Spinal cord (tissue), 10 donors: ENCODE data around the gene GPR132. TPM values are rescaled to one million over a fixed set of nuclear protein-coding genes. Genes with fewer than 3 reads are reported as not detected.

Source experiments
- DNase-seq, 6 donors: peaks; one replicate each; pipeline versions ENCODE4 v3.0.0 to v3.0.0-alpha.2; 2013 to 2015; ENCODE audit warnings: low spot score in 6 of 6, low read depth in 4 of 6
- H3K27ac ChIP-seq: one replicate; pipeline ENCODE4 v1.5.1; 2013; ENCODE audit warnings: low read depth, low read length, control low read depth
- H3K27me3 ChIP-seq: one replicate; pipeline ENCODE4 v1.6.1; 2013; ENCODE audit warnings: low read length; ENCODE audit not compliant: control insufficient read depth, insufficient read depth
- H3K36me3 ChIP-seq: one replicate; pipeline ENCODE4 v1.6.1; 2013; ENCODE audit warnings: low read length; ENCODE audit not compliant: control insufficient read depth, insufficient read depth
- H3K4me1 ChIP-seq: one replicate; pipeline ENCODE4 v1.6.1; 2013; ENCODE audit warnings: low read length; ENCODE audit not compliant: control insufficient read depth, insufficient read depth
- H3K4me3 ChIP-seq: one replicate; pipeline ENCODE4 v1.5.1; 2013; ENCODE audit warnings: low read depth, low read length, control low read depth
- H3K9me3 ChIP-seq: one replicate; pipeline ENCODE4 v1.6.1; 2013; ENCODE audit warnings: low read length; ENCODE audit not compliant: control insufficient read depth, insufficient read depth
- WGBS: methylation state at CpG from one replicate; pipeline ENCODE4 v1.1.5; 2013; ENCODE audit warnings: missing lambda C conversion rate; ENCODE audit not compliant: insufficient coverage; 5-methylcytosine and 5-hydroxymethylcytosine counted together
- polyA plus RNA-seq, 2 donors: library from polyadenylated mRNA; unstranded; fragments of 120-200 nt; gene quantifications; one replicate each; pipeline ENCODE4 v1.2.1, GENCODE V29; 2013; ENCODE audit not compliant: insufficient read length in 2 of 2
- total RNA-seq, 2 donors: library from RNA; depleted of rRNA in 1 of 2; stranded (reverse); fragments of 120-200 nt in 1 of 2; fragments of >200 nt in 1 of 2; gene quantifications; one replicate each; pipeline versions ENCODE4 v1.2.3 to v1.2.4, GENCODE V29; 2013 to 2014
- donor health status: healthy.

The GPR132 gene
- total and polyA plus RNA-seq, 4 donors = 0.69 to 1.4 (median 1.1) TPM

DNA sequence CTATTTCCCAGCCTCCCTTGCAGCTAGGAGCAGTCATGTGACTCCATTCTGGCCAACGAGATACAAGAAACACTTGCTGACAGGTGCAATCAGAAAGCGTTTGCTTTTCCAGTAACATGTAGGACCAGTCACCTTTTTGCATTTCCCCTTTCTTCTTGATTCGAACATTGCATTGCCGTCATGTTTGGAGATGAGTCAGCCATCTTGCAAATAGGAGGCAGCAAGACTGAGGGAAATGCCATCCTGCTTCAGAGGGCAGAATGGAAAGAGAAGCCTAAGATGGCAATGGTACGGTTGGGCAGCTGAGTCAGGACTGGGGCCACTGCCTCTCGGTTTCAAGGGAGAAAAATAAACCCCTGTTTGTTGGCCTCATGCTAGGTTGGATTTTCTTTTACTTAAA lies 34.5 kb upstream of the GPR132 start:
- H3K36me3 ChIP-seq = peaks cover 14% of the 10 kb centered on the region
- no peak overlapping the region for H3K27ac ChIP-seq
- no peak for DNase-seq
- WGBS = 90% methylated on average over 4 of the region's 6 CpGs
- no peaks in the 10 kb centered on the region for H3K27me3 ChIP-seq
- no peaks in the 10 kb centered on the region for H3K4me1 ChIP-seq
- no peaks in the 10 kb centered on the region for H3K9me3 ChIP-seq
- no peak overlapping the region for H3K4me3 ChIP-seq

GRCh38 chr14:105098316-105098715 lies 33.1 kb upstream of the GPR132 start:
- WGBS = no CpG with 5 or more reads among the region's 8 CpGs
- DNase-seq = no peak
- Histone ChIP-seq H3K27ac (no peak overlapping the region), H3K9me3 (no peaks in the 10 kb centered on the region), H3K27me3 (no peaks in the 10 kb centered on the region), H3K36me3 (peaks cover 14% of the 10 kb centered on the region), H3K4me3 (no peak overlapping the region), H3K4me1 (peaks cover 12% of the 10 kb centered on the region)

DNA sequence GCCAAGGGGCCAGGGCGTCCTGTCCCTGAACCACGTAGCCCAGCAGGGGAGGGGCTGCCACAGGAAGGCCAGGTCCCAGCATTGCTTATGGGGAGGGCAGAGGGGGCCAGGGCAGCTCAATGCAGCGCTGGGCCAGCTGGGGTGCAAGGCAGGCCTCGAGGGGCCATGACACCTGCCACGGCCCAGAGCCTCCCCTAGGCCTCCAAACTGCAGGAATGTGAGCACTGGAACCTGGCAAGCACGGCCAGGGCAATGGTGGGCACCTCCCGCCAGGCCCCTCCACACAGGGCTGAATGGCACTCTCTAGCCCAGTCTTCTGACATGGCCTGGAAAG lies 32.5 kb upstream of the GPR132 start:
- peaks cover 15% of the 10 kb centered on the region for H3K4me1 ChIP-seq
- WGBS = 84% methylated on average over 7 of the region's 7 CpGs

GRCh38 chr14:105096206-105096875 lies 31.1 kb upstream of the GPR132 start:
- Histone ChIP-seq H3K4me3 (no peak overlapping the region), H3K27ac (no peak overlapping the region), H3K27me3 (no peaks in the 10 kb centered on the region), H3K4me1 (peaks cover 29% of the 10 kb centered on the region), H3K36me3 (peaks cover 16% of the 10 kb centered on the region), H3K9me3 (no peaks in the 10 kb centered on the region)
- DNase-seq = no peak
- 79% methylated on average over 14 of the region's 15 CpGs for WGBS

More for the DNA sequence above, 32.5 kb upstream of the GPR132 start:
- Histone ChIP-seq H3K4me3 (no peak overlapping the region), H3K36me3 (peaks cover 14% of the 10 kb centered on the region), H3K27me3 (no peaks in the 10 kb centered on the region), H3K27ac (no peak overlapping the region), H3K9me3 (no peaks in the 10 kb centered on the region)
- no peak for DNase-seq

DNA sequence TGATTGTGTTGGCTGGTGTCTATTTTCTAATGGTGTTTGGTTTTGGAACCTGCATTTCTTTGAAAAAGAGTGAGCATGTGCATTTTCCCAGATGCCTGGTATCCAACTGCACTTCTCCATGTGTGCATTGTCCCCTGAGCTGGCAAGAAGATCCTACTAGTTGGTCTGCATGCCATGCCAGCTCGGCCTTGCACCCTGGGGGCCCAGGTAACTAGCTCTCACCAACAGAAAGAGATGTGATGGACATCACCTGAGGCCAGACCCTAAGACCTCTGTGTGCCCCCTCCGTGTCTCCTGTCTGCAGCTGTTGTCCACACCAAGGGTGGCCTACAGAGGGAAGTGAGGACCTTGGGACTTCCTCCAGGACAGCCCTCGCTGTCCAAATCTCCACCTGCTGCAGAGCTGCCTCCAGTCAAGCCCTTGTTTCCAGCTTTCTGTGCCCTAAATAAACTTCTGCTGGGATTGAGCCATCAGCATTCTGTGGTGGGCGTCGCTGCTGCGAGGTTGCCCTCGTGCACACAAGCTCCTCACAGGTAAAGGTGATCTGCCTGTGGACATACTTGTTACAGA lies 30.1 kb upstream of the GPR132 start:
- H3K27me3 ChIP-seq = no peaks in the 10 kb centered on the region
- no peak overlapping the region for H3K27ac ChIP-seq
- no peak overlapping the region for H3K4me3 ChIP-seq
- peaks cover 39% of the 10 kb centered on the region for H3K4me1 ChIP-seq
- H3K36me3 ChIP-seq = peaks cover 16% of the 10 kb centered on the region
- 97% methylated on average over 7 of the region's 7 CpGs for WGBS
- no peaks in the 10 kb centered on the region for H3K9me3 ChIP-seq
- DNase-seq = no peak

GRCh38 chr14:105094193-105094907 lies 29.1 kb upstream of the GPR132 start:
- H3K9me3 ChIP-seq = no peaks in the 10 kb centered on the region
- H3K4me1 ChIP-seq = peaks cover 43% of the 10 kb centered on the region
- peaks cover 19% of the 10 kb centered on the region for H3K36me3 ChIP-seq
- H3K27ac ChIP-seq = peak overlapping the region; percentile 47
- DNase-seq = no peak
- no peaks in the 10 kb centered on the region for H3K27me3 ChIP-seq
- peak overlapping the region; percentile 62 for H3K4me3 ChIP-seq
- 56% methylated on average over 12 of the region's 14 CpGs for WGBS

DNA sequence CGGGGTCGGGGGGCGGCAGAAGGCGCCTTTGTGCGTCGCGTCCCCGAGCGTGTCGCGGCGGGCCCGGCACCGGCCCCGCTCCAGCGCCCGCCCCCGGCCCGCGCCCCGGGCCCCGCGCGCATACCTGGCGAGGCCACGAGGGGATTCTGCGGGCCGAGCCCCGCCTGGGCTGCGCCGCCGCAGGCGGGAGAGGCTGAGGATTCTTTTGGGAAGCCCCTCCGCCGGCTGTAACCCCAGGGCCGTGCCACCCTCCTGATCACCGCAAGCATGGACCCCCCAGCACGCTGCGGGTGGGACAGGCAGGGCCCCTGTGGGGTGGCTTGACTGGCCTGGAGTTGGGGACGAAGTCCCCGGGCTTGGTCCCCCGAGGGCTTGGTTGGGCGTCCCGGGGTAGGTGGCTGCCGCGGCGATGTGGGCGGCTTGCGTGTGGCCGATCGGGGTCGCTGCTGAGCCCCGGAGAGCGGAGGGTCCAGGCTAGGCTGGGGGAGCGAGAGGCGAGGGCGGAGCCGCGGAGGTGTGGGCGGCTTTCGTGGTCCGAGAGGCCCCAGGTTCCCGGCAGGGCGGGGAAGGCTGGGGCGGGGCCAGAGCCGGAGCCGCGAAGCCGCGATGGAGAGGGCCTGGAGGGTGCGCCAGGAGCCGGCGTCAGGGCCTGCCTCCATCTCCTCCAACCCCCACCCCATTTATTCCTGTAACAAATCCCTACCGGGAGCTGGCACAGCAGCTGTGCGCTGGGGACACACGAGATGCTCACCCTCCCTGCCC lies 28.4 kb upstream of the GPR132 start:
- under 1% methylated on average over 76 of the region's 76 CpGs for WGBS
- H3K4me3 ChIP-seq = peak overlapping the region; percentile 62
- no peaks in the 10 kb centered on the region for H3K9me3 ChIP-seq
- peak in 3 of 6 donors; percentile 33 to 90 (median 80) for DNase-seq
- H3K27ac ChIP-seq = peak overlapping the region; percentile 61
- peaks cover 21% of the 10 kb centered on the region for H3K36me3 ChIP-seq
- no peaks in the 10 kb centered on the region for H3K27me3 ChIP-seq
- H3K4me1 ChIP-seq = peaks cover 47% of the 10 kb centered on the region

DNA sequence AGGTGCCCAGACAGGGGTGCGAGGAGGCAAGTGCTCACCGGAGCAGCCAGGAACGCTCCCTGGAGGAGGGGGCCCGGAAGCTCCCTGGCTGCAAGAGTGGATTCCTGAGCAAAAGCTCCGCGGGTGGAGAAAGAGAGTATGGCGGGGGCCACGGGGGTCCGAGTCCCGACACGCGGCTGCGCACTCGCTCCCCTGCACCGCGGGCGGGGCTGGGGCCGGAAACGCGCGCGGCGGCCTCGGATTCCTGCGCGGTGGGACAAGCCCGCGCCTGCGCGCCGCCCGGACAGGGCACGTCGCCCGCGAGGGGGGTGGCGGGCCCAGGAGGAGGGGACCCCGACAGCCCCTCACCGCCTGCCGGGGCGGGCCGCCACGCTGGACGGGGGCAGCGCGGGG lies 27.8 kb upstream of the GPR132 start:
- Histone ChIP-seq H3K4me1 (peaks cover 53% of the 10 kb centered on the region), H3K9me3 (no peaks in the 10 kb centered on the region), H3K4me3 (peak overlapping the region; percentile 42), H3K27ac (peak overlapping the region; percentile 71), H3K27me3 (peaks cover 3% of the 10 kb centered on the region), H3K36me3 (peaks cover 21% of the 10 kb centered on the region)
- WGBS = 2% methylated on average over 46 of the region's 46 CpGs
- peak in 4 of 6 donors; percentile 47 to 93 (median 73) for DNase-seq

DNA sequence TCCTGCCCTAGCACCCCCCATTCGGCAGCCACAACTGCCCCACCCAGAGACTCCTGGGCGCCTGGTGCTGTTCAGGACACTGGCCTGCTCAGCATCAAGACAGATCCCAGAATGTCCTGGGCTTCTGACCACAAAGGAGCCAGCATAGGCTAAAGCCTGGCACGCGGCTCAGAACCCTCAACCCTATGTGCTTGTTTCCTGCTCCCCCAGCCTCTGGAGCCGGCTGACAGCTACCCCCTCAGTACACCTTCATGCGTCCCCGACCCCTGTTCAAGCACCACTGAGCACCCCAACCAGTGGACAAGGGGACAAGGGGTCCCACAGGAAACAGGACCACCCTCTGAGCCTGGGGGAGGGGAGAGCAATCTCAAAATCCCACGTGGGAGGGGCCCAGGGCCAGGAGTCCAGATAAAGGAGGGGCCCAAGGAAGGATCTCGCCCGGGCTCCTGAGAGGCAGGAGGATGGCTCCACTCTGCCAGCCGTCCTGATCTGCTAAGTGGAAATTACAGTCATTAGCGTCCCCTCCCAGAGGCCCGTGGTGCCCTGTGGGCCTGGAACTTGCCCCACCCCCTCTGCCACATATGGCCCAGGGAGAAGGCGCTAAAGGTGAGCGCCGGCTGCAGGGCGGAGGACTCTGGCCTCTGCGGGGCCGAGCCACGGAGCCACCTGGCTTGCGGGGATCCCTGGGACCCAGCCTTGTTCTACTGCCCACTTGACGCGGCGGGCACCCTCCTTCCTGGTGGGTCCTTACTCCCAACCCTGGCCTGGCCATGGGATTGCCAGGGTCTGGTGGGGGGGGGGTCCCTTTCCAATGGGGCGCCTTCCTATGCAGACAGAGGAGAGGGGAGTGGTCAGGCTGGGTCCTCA lies 27.2 kb upstream of the GPR132 start:
- 53% methylated on average over 22 of the region's 25 CpGs for WGBS
- no peak for DNase-seq
- no peaks in the 10 kb centered on the region for H3K9me3 ChIP-seq
- H3K36me3 ChIP-seq = peaks cover 17% of the 10 kb centered on the region
- H3K4me1 ChIP-seq = peaks cover 58% of the 10 kb centered on the region
- H3K27me3 ChIP-seq = peaks cover 5% of the 10 kb centered on the region
- H3K27ac ChIP-seq = peak overlapping the region; percentile 71
- peak overlapping the region; percentile 42 for H3K4me3 ChIP-seq
